HUES48 (cell line): ENCODE data around the gene MCAM.
A peak's percentile ranks its signal among the peaks of the same experiment; 100 is the strongest.

Experiments
- H3K27ac ChIP-seq: one replicate; pipeline ENCODE4 v1.7.0; 2013; ENCODE audit warnings: low read depth, low read length, inconsistent platforms
- H3K27me3 ChIP-seq: 2 replicates; pipeline ENCODE4 v1.6.1; 2013; ENCODE audit warnings: mild to moderate bottlenecking, low read length; ENCODE audit not compliant: control insufficient read depth, insufficient read depth
- H3K36me3 ChIP-seq: 2 replicates; pipeline ENCODE4 v1.6.1; 2013; ENCODE audit warnings: low read length; ENCODE audit not compliant: control insufficient read depth, insufficient read depth
- H3K4me1 ChIP-seq: 2 replicates; pipeline ENCODE4 v1.6.1; 2013; ENCODE audit warnings: mild to moderate bottlenecking, low read length; ENCODE audit not compliant: control insufficient read depth, insufficient read depth
- H3K4me3 ChIP-seq: 2 replicates; pipeline ENCODE4 v1.5.1; 2013; ENCODE audit warnings: mild to moderate bottlenecking, low read depth, low read length
- H3K9ac ChIP-seq: 2 replicates; pipeline ENCODE4 v1.6.1; 2013; ENCODE audit warnings: mild to moderate bottlenecking, low read depth, low read length, moderate library complexity
- H3K9me3 ChIP-seq: 2 replicates; pipeline ENCODE4 v1.6.1; 2013; ENCODE audit warnings: low read length; ENCODE audit not compliant: control insufficient read depth, insufficient read depth

Gene MCAM

DNA sequence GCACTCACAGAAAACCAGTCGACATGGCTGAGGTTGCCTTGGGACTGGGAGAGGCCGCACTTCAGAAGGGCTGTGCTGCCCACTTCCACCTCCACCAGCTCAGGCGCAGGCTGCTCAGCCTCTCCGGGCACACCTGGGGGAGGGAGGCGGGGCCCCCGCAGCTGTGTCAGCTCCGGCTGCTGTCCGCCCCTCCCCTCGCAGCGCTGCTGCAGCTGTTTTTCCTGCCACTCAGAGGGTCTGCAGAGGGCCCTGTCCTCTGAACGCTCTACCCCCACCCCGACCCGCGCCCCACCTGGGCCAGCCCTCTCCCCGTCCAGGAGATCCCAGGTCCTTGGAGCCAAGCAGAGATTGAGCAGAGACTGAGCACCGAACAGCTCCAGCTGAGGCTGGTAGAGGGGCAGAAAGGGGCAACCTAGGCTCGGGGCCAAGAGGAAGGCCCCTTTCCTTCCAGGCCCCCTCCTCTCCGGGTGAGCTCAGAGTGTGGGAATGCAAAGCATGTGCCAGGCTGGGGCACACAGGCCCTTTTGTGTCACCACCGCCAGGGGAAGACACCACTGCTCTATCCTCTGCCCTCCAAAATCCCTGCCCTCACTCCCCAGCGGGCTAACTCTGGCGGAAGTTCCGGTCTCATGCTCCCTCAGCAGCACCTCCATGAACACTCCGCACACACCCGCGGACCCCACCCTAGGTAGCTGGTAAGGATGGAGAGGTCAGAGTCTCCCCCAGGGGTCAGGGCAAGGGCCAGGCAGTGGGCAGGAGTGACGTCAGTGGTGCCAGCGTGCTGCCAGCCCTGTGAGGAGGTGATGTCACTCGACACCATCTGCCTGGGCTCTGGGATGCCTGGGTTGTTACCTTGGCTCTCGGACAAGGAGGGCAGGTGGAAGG, 1.6 kb downstream of the MCAM start:
- Histone ChIP-seq H3K27ac (peak overlapping the region; percentile 44), H3K4me1 (peaks cover 48% of the 10 kb centered on the region), H3K9ac (peak overlapping the region; percentile 31; the same call in 1 of the 2 replicates), H3K27me3 (peaks cover 40% of the 10 kb centered on the region), H3K4me3 (peak overlapping the region; percentile 75), H3K36me3 (peaks cover 26% of the 10 kb centered on the region), H3K9me3 (no peaks in the 10 kb centered on the region)

DNA sequence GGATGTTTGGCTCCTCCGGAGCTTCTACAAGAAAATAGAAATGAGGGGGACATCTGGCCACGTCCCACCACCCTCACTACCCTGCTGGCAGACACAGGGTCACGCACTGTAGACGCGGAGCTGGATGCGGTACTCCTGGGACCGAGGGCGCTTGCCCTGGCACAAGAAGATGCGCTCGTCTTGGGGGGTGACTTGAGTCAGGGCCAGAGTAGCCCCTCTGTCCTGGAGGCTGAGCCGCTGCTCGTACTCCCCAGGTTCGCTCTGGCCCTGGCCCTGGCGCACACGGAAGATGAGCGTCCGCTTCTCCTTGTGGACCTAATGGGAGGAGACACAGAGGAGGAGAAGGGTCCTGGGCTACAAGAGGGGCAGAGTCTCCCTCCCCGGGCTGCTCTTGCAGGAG, 2.2 kb downstream of the MCAM start:
- Histone ChIP-seq H3K4me1 (peaks cover 43% of the 10 kb centered on the region), H3K36me3 (peaks cover 32% of the 10 kb centered on the region), H3K27me3 (peaks cover 40% of the 10 kb centered on the region), H3K9me3 (no peaks in the 10 kb centered on the region), H3K9ac (peak overlapping the region; percentile 22; the same call in 1 of the 2 replicates), H3K4me3 (peak overlapping the region; percentile 75), H3K27ac (no peak overlapping the region)

- Histone ChIP-seq H3K9ac (no peak overlapping the region), H3K36me3 (peaks cover 62% of the 10 kb centered on the region), H3K4me3 (no peak overlapping the region), H3K27me3 (peaks cover 13% of the 10 kb centered on the region), H3K9me3 (no peaks in the 10 kb centered on the region), H3K27ac (no peak overlapping the region), H3K4me1 (peaks cover 17% of the 10 kb centered on the region)
Observed at GRCh38 chr11:119310682-119311052, 6.3 kb downstream of the MCAM start.

DNA sequence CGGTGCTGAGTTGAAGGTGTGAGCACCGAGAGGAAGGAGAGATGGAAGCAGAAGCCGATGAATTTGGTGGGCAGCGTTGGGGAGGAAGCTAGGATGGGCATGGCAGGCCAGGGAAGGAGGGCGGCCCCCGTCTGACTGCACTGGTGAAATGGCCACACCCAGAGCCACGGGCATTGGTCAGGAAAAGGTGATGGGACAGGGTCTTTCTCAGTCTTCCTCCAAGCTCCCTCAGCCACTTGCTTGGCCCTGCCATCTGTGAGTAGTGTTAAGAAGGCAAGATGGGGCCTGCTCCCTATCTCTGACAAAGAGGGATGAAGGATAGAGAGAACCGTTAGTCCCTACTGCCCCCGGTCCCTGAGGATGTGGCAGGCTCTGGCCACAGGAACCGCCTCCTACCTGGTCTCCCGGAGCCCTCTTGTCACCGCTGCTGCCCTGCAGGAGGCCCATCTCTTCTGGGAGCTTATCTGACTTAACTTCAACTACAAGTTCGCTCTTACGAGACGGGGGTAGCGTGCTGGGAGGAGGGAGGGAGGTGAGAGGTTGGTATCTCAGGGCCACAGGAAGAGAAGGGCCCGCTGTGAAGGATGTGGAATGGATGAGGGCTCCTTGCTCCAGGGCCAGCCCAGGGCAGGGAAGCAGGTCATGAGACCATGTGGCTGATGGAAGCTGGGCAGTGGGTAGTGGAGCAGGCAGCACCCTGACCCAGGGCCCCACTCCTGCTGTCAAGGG, 6.8 kb downstream of the MCAM start:
- Histone ChIP-seq H3K27ac (no peak overlapping the region), H3K4me1 (peaks cover 12% of the 10 kb centered on the region), H3K9me3 (no peaks in the 10 kb centered on the region), H3K36me3 (peaks cover 62% of the 10 kb centered on the region), H3K9ac (no peak overlapping the region), H3K27me3 (peaks cover 8% of the 10 kb centered on the region; the same call in 1 of the 2 replicates), H3K4me3 (no peak overlapping the region)

- Histone ChIP-seq H3K9ac (no peak overlapping the region), H3K27ac (no peak overlapping the region), H3K27me3 (peaks cover under 1% of the 10 kb centered on the region; the same call in 1 of the 2 replicates), H3K9me3 (no peaks in the 10 kb centered on the region), H3K36me3 (peaks cover 65% of the 10 kb centered on the region), H3K4me3 (no peak overlapping the region), H3K4me1 (peaks cover 5% of the 10 kb centered on the region)
Observed at GRCh38 chr11:119309411-119309810, 7.5 kb downstream of the MCAM start.

- H3K27ac ChIP-seq: no peak overlapping the region
- H3K9ac ChIP-seq: no peak overlapping the region
- H3K4me3 ChIP-seq: no peak overlapping the region
- no peaks in the 10 kb centered on the region for H3K27me3 ChIP-seq
- H3K36me3 ChIP-seq: peaks cover 75% of the 10 kb centered on the region
- no peaks in the 10 kb centered on the region for H3K9me3 ChIP-seq
- peaks cover 5% of the 10 kb centered on the region for H3K4me1 ChIP-seq
Observed at GRCh38 chr11:119307974-119308373, 9.0 kb downstream of the MCAM start.

- no peaks in the 10 kb centered on the region for H3K27me3 ChIP-seq
- H3K9me3 ChIP-seq: no peaks in the 10 kb centered on the region
- peaks cover 75% of the 10 kb centered on the region for H3K36me3 ChIP-seq
- H3K4me1 ChIP-seq: peaks cover 5% of the 10 kb centered on the region
- H3K9ac ChIP-seq: no peak overlapping the region
- no peak overlapping the region for H3K4me3 ChIP-seq
- peak overlapping the region; percentile 16 for H3K27ac ChIP-seq
Observed at GRCh38 chr11:119307219-119307618, 9.7 kb downstream of the MCAM start.

- Histone ChIP-seq H3K27me3 (no peaks in the 10 kb centered on the region), H3K9me3 (no peaks in the 10 kb centered on the region), H3K4me1 (peaks cover 5% of the 10 kb centered on the region), H3K27ac (peak overlapping the region; percentile 16), H3K9ac (no peak overlapping the region), H3K36me3 (peaks cover 78% of the 10 kb centered on the region), H3K4me3 (no peak overlapping the region)
Observed at GRCh38 chr11:119306373-119306890, 10.5 kb downstream of the MCAM start.

GRCh38 chr11:119305556-119306372, 11.2 kb downstream of the MCAM start:
- Histone ChIP-seq H3K9me3 (no peaks in the 10 kb centered on the region), H3K27ac (no peak overlapping the region), H3K36me3 (peaks cover 78% of the 10 kb centered on the region), H3K27me3 (no peaks in the 10 kb centered on the region), H3K4me3 (no peak overlapping the region), H3K9ac (no peak overlapping the region), H3K4me1 (peaks cover 5% of the 10 kb centered on the region)

DNA sequence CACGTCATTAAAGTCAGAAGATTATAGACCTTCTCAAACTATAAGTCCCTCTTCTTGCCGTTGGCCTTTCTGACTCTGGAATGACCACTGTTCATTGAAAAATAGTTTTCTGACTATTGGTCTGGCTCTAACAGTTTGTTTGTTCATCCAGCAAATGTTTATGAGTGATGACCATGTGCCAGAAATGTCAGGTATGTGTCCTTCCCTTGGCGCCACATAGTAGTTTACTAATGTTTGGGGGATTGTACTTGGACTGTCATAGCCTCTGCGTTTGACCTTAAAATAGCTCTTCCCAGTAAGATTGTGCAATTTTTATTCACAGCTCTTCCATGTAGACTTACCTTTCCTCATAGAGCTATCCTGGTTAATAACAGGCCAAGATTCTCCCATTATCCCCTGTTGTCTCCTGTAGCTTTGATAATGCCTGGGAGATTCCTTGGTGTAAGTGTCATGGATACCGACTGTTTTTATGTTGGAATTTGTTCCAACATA, 13.7 kb downstream of the MCAM start:
- H3K27me3 ChIP-seq: no peaks in the 10 kb centered on the region
- H3K9me3 ChIP-seq: no peaks in the 10 kb centered on the region
- H3K4me1 ChIP-seq: peaks cover 5% of the 10 kb centered on the region
- peaks cover 83% of the 10 kb centered on the region for H3K36me3 ChIP-seq
- H3K9ac ChIP-seq: no peak overlapping the region
- no peak overlapping the region for H3K4me3 ChIP-seq
- H3K27ac ChIP-seq: no peak overlapping the region
